ENCODE measurements around the gene GGT5.

DNA sequence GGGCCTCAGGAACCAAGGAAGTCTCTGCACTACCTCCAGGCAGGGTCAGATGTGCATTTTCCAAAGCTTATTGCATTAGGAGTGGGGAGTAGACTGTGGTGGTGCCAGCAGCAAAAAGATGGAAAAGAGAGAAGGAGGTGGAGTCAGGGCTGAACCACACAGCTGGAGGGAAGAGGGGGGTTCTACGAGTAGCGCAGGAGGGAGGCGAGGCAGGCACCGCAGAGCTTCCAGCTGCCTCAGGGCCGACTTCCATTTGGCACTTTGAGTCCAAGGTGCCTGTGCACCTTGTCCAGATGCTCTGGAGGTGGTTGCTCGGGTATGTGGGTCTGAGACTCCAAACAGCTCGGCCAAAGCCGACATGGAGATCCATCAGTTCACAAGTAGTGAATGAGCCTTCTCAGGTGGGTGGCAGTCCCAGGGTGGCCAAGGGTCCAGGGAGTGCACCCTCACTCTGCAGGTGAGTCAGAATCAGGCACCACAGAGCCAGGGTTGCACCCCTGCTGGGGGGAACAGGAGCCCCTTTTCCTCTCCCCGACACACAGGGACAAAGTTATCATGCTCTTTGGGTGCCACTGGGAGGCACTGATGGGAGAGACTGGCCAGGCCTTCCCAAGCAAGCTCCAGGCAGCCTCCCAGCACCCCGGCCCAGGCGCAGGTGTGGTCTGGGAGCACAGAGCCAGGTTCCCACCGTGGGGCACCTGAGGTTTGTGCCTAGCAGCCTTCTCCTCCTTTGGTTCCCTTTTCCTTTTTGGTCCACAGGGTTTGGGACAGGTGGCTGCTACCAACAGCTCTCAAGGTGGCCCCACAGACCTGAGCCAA, 30.2 kb downstream of the GGT5 start:
- TF ChIP-seq, protein P1, sequence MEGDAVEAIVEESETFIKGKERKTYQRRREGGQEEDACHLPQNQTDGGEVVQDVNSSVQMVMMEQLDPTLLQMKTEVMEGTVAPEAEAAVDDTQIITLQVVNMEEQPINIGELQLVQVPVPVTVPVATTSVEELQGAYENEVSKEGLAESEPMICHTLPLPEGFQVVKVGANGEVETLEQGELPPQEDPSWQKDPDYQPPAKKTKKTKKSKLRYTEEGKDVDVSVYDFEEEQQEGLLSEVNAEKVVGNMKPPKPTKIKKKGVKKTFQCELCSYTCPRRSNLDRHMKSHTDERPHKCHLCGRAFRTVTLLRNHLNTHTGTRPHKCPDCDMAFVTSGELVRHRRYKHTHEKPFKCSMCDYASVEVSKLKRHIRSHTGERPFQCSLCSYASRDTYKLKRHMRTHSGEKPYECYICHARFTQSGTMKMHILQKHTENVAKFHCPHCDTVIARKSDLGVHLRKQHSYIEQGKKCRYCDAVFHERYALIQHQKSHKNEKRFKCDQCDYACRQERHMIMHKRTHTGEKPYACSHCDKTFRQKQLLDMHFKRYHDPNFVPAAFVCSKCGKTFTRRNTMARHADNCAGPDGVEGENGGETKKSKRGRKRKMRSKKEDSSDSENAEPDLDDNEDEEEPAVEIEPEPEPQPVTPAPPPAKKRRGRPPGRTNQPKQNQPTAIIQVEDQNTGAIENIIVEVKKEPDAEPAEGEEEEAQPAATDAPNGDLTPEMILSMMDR (IDR thresholded peaks at IDR 0.05; ENCODE audit: low read length) = no peak
- no peak for TF ChIP-seq EZH2 (optimal IDR thresholded peaks at IDR 0.05; ENCODE audit: low read depth, low read length)
- no peak for TF ChIP-seq EZH2phosphoT487 (IDR thresholded peaks at IDR 0.05; ENCODE audit: low read length)

All from MM.1S (cell line).